HepG2 (cell line): Measurements from ENCODE around the gene ARHGAP33. TPM values are rescaled to one million over a fixed set of nuclear protein-coding genes. Genes with fewer than 3 reads are reported as not detected.

ENCODE experiments used
- ATM ChIP-seq: fragments of 450-650 bp; IDR thresholded peaks from 2 replicates; pipeline ENCODE4 v1.7.1; 2017; ENCODE audit warnings: mild to moderate bottlenecking, borderline replicate concordance
- CHD2 ChIP-seq: IDR thresholded peaks from 2 replicates; pipeline ENCODE4 v1.6.1; 2011; ENCODE audit warnings: low read depth, low read length, improper control_type of control experiment
- ELF1 ChIP-seq: sonication (generic); formaldehyde crosslinking; IDR thresholded peaks from 2 replicates; pipeline ENCODE4 v1.4.0; 2020; ENCODE audit warnings: missing genetic modification reagents
- HIVEP1 ChIP-seq: sonication (generic); formaldehyde crosslinking; IDR thresholded peaks from 2 replicates; pipeline ENCODE4 v1.4.0; 2020; ENCODE audit warnings: mild to moderate bottlenecking, missing genetic modification reagents
- HNRNPL ChIP-seq: fragments of 200-400 bp; formaldehyde crosslinking; IDR thresholded peaks from 2 replicates; pipeline ENCODE4 v1.6.1; 2017; ENCODE audit warnings: mild to moderate bottlenecking, low read depth, low read length
- MAZ ChIP-seq, 2 experiments: sonication (generic) in 1 of 2; formaldehyde crosslinking in 1 of 2; IDR thresholded peaks; 2 replicates each; pipeline versions ENCODE4 v1.5.0 to v1.6.1; 2012 to 2020; ENCODE audit warnings: low read depth in 2 of 2, mild to moderate bottlenecking in 2 of 2, borderline replicate concordance in 1 of 2, improper control_type of control experiment in 1 of 2, low read length in 1 of 2, missing genetic modification reagents in 1 of 2, moderate library complexity in 1 of 2
- MXI1 ChIP-seq: IDR thresholded peaks from 3 replicates; pipeline ENCODE4 v1.6.1; 2012; ENCODE audit warnings: low read depth, low read length, inconsistent platforms, borderline replicate concordance
- SKI ChIP-seq: fragments of 450-650 bp; IDR thresholded peaks from one replicate; pipeline ENCODE4 v1.6.1; 2018; ENCODE audit warnings: mild to moderate bottlenecking; ENCODE audit not compliant: partially characterized antibody
- STAT5B ChIP-seq: sonication (generic); formaldehyde crosslinking; IDR thresholded peaks from 2 replicates; pipeline ENCODE4 v1.4.0; 2020; ENCODE audit warnings: missing genetic modification reagents
- ZC3H13 ChIP-seq: sonication (generic); formaldehyde crosslinking; IDR thresholded peaks from 2 replicates; pipeline ENCODE4 v1.8.1; 2023; ENCODE audit warnings: mild to moderate bottlenecking, missing genetic modification reagents, moderate library complexity
- ZNF160 ChIP-seq: sonication (generic); formaldehyde crosslinking; IDR thresholded peaks from 2 replicates; pipeline ENCODE4 v1.8.0; 2022; ENCODE audit warnings: mild to moderate bottlenecking, inconsistent platforms, missing genetic modification reagents
- ZNF501 ChIP-seq: sonication (generic); formaldehyde crosslinking; IDR thresholded peaks from 2 replicates; pipeline ENCODE4 v1.5.1; 2020; ENCODE audit warnings: mild to moderate bottlenecking, moderate library complexity, missing genetic modification reagents
- ZNF557 ChIP-seq: sonication (generic); formaldehyde crosslinking; IDR thresholded peaks from 2 replicates; pipeline ENCODE4 v1.4.0; 2020; ENCODE audit warnings: missing genetic modification reagents
- ZSCAN22 ChIP-seq: sonication (generic); formaldehyde crosslinking; IDR thresholded peaks from 2 replicates; pipeline ENCODE4 v1.4.0; 2020; ENCODE audit warnings: mild to moderate bottlenecking, missing genetic modification reagents
- ZSCAN25 ChIP-seq: sonication (generic); formaldehyde crosslinking; IDR thresholded peaks from 2 replicates; pipeline ENCODE4 v1.8.0; 2022; ENCODE audit warnings: mild to moderate bottlenecking, missing genetic modification reagents
- polyA plus RNA-seq, 8 experiments: library from polyadenylated mRNA; depleted of rRNA in 3 of 8; stranded (reverse) in 7 of 8; unstranded in 1 of 8; fragments of >200 nt; fragmentation: Illumina TruSeq in 4 of 8; extraction: Trizol in 4 of 8; gene quantifications; 2 replicates each; pipeline versions ENCODE4 v1.2.1 to v1.2.3, GENCODE V29; 2011 to 2016; ENCODE audit warnings: low read depth in 4 of 8, missing spikeins in 1 of 8, mixed read lengths in 1 of 8; ENCODE audit not compliant: insufficient read depth in 1 of 8
- total RNA-seq, 5 experiments: library from RNA; depleted of rRNA; stranded (reverse); fragments of >200 nt; fragmentation: Illumina TruSeq; extraction: Trizol; gene quantifications; 2 replicates each; pipeline ENCODE4 v1.2.3, GENCODE V29; 2016; ENCODE audit warnings: low read depth in 1 of 5
- TF ChIP-seq, protein P1 (sequence below): sonication (generic); formaldehyde crosslinking; IDR thresholded peaks from 2 replicates; pipeline ENCODE4 v1.4.0; 2020; ENCODE audit warnings: missing genetic modification reagents, borderline replicate concordance
- TF ChIP-seq, protein P2 (sequence below): conservative IDR thresholded peaks from 2 replicates; pipeline ENCODE4 v1.6.1; 2018; ENCODE audit warnings: missing genetic modification reagents

The ARHGAP33 gene
- total and polyA plus RNA-seq, 2 of the 13 experiments (the other 11 are each of a cell fraction or from before 2014, with no cell fraction given) = 1.3 to 2.7 TPM

DNA sequence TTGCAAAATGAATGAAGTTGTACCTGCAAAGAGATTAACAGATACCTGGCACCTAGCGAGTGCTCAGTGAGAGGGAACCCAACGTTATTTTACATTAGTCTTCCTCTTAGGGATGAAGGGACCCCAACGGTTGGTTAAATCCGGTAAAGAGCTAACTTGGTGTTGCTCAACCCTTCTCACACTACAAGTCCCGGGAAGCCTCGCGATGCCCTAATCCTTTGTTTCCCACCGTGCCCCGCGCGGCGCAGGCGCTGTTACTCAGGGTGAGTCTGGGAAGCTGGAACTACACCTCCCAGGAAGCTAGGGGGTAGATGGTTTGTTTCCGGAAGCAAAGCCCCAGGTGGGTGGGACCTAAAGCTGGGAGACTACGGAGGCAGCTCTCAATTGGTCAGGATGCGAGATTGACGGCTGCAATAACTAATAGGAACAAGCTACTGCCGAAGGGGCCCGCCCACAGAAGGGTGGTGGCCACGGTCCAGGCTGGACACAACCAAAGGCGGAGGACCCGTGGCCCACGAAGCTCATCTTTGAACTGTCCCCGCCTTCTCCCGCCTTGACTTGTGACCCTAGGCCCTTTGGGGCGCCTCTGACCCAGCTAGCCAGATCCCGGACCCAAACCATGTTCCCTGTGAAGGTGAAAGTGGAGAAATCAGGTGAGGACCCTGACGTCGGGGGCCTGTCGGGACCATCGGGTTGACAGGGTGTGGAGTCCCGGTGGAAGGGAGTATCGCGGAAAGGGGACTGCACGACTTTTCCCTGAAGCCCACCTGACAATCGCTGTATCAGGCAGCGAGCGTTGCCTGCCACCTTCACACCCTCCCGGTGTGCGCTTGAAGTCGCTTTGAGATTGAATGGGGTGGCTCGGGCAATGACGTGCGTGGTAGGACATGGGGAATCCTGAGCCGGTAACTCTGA is 27.0 kb upstream of the ARHGAP33 start, which contains the start of gene LIN37 (continued):
- TF ChIP-seq ZSCAN25 = no peak
- no peak for TF ChIP-seq MAZ (IDR thresholded peaks at IDR 0.05; ENCODE audit: borderline replicate concordance, low read depth, low read length)
- TF ChIP-seq MAZ (CRISPR knock-in tag; IDR thresholded peaks at IDR 0.05; ENCODE audit: low read depth) = peak; percentile 72; the same call in 1 of the 2 replicates
- peak; percentile 54 for TF ChIP-seq ZNF501 (CRISPR knock-in tag)
- TF ChIP-seq ZSCAN22 (CRISPR knock-in tag) = no peak
- peak; percentile 99 for TF ChIP-seq ELF1 (CRISPR knock-in tag)
- no peak for TF ChIP-seq ZNF160 (CRISPR knock-in tag)
- TF ChIP-seq, protein P1, sequence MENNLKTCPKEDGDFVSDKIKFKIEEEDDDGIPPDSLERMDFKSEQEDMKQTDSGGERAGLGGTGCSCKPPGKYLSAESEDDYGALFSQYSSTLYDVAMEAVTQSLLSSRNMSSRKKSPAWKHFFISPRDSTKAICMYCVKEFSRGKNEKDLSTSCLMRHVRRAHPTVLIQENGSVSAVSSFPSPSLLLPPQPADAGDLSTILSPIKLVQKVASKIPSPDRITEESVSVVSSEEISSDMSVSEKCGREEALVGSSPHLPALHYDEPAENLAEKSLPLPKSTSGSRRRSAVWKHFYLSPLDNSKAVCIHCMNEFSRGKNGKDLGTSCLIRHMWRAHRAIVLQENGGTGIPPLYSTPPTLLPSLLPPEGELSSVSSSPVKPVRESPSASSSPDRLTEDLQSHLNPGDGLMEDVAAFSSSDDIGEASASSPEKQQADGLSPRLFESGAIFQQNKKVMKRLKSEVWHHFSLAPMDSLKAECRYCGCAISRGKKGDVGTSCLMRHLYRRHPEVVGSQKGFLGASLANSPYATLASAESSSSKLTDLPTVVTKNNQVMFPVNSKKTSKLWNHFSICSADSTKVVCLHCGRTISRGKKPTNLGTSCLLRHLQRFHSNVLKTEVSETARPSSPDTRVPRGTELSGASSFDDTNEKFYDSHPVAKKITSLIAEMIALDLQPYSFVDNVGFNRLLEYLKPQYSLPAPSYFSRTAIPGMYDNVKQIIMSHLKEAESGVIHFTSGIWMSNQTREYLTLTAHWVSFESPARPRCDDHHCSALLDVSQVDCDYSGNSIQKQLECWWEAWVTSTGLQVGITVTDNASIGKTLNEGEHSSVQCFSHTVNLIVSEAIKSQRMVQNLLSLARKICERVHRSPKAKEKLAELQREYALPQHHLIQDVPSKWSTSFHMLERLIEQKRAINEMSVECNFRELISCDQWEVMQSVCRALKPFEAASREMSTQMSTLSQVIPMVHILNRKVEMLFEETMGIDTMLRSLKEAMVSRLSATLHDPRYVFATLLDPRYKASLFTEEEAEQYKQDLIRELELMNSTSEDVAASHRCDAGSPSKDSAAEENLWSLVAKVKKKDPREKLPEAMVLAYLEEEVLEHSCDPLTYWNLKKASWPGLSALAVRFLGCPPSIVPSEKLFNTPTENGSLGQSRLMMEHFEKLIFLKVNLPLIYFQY = peak; percentile 75
- TF ChIP-seq ATM = no peak
- TF ChIP-seq HNRNPL = no peak
- peak; percentile 97 for TF ChIP-seq CHD2
- TF ChIP-seq HIVEP1 = peak; percentile 42; the same call in 1 of the 2 replicates
- TF ChIP-seq ZNF557 = no peak
- TF ChIP-seq SKI = peak; percentile 11
- TF ChIP-seq, protein P2, sequence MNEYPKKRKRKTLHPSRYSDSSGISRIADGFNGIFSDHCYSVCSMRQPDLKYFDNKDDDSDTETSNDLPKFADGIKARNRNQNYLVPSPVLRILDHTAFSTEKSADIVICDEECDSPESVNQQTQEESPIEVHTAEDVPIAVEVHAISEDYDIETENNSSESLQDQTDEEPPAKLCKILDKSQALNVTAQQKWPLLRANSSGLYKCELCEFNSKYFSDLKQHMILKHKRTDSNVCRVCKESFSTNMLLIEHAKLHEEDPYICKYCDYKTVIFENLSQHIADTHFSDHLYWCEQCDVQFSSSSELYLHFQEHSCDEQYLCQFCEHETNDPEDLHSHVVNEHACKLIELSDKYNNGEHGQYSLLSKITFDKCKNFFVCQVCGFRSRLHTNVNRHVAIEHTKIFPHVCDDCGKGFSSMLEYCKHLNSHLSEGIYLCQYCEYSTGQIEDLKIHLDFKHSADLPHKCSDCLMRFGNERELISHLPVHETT (CRISPR knock-in tag) = no peak; the same call in 1 of the 2 replicates
- TF ChIP-seq MXI1 = peak; percentile 47; the same call in 1 of the 3 replicates
- no peak for TF ChIP-seq STAT5B (CRISPR knock-in tag)
- TF ChIP-seq ZC3H13 (CRISPR knock-in tag) = no peak
